Activated CD8-positive, alpha-beta memory T cell treated with anti-CD3 and anti-CD28 coated beads, Interleukin-2, amount 50 U/mL, for 4 hours (primary cell): ENCODE results near the gene FNIP1.
"Not testable (repeated sequence)": the region's sequence is repeated elsewhere in the genome, so short reads cannot be mapped to it uniquely, and the experiment has no call there.

Source experiments
- DNase-seq: peaks from one replicate; pipeline ENCODE4 v3.0.0-alpha.2; 2020

The FNIP1 gene

GRCh38 chr5:131749723-131750470 lies 46.9 kb downstream of the FNIP1 start:
- DNase-seq: no peak

- DNase-seq: no peak
Observed at GRCh38 chr5:131749138-131749537, 47.7 kb downstream of the FNIP1 start.

GRCh38 chr5:131747180-131748105 lies 49.4 kb downstream of the FNIP1 start:
- no peak for DNase-seq

- DNase-seq: no peak
Observed at GRCh38 chr5:131746423-131746822, 50.4 kb downstream of the FNIP1 start.

GRCh38 chr5:131745703-131746102 lies 51.1 kb downstream of the FNIP1 start:
- no peak for DNase-seq

- DNase-seq: no peak
Observed at GRCh38 chr5:131745155-131745554, 51.7 kb downstream of the FNIP1 start.

- no peak for DNase-seq
Observed at GRCh38 chr5:131740477-131740876, 56.3 kb downstream of the FNIP1 start.

- no peak for DNase-seq
Observed at GRCh38 chr5:131735393-131735792, 61.4 kb downstream of the FNIP1 start.

- not testable (repeated sequence) for DNase-seq
Observed at GRCh38 chr5:131734939-131735338, 61.9 kb downstream of the FNIP1 start.

- DNase-seq: not testable (repeated sequence)
Observed at GRCh38 chr5:131729292-131729691, 67.5 kb downstream of the FNIP1 start.

GRCh38 chr5:131724089-131724488 lies 72.7 kb downstream of the FNIP1 start:
- DNase-seq: not testable (repeated sequence)

GRCh38 chr5:131720714-131721113 lies 76.1 kb downstream of the FNIP1 start:
- no peak for DNase-seq

GRCh38 chr5:131719564-131719963 lies 77.3 kb downstream of the FNIP1 start:
- DNase-seq: no peak

GRCh38 chr5:131718487-131719014 lies 78.3 kb downstream of the FNIP1 start:
- DNase-seq: no peak

GRCh38 chr5:131717164-131717563 lies 79.7 kb downstream of the FNIP1 start:
- DNase-seq: not testable (repeated sequence)

- DNase-seq: no peak
Observed at GRCh38 chr5:131716650-131717049, 80.2 kb downstream of the FNIP1 start.

- DNase-seq: no peak
Observed at GRCh38 chr5:131710391-131710790, 86.4 kb downstream of the FNIP1 start.

GRCh38 chr5:131709043-131709442 lies 87.8 kb downstream of the FNIP1 start:
- no peak for DNase-seq

- no peak for DNase-seq
Observed at GRCh38 chr5:131706281-131706680, 90.5 kb downstream of the FNIP1 start.

- DNase-seq: no peak
Observed at GRCh38 chr5:131694926-131695325, 101.9 kb downstream of the FNIP1 start.

- DNase-seq: no peak
Observed at GRCh38 chr5:131693894-131694293, 102.9 kb downstream of the FNIP1 start.

GRCh38 chr5:131685516-131686171 lies 111.2 kb downstream of the FNIP1 start:
- no peak for DNase-seq

- no peak for DNase-seq
Observed at GRCh38 chr5:131684595-131684994, 112.2 kb downstream of the FNIP1 start.
